PC-9 (cell line): ENCODE measurements around the gene GDF10. TPM values are rescaled to one million over a fixed set of nuclear protein-coding genes. Genes with fewer than 3 reads are reported as not detected.
A peak's percentile ranks its signal among the peaks of the same experiment; 100 is the strongest.

Experiments used
- BruUV-seq: library from RNA; stranded (reverse); fragments of 400-500 nt; replicated peaks from 2 replicates; lab custom pipeline; 2021; lab: Mats Ljungman, UMichigan
- CTCF ChIA-PET: fragments of 300-600 bp; sonication (Branson Sonifier 250); formaldehyde crosslinking; loops from one replicate; lab custom pipeline; 2022; ENCODE audit warnings: antibody characterized with exemption; lab: Charles Lee
- POLR2A ChIA-PET: fragments of 300-600 bp; sonication (Branson Sonifier 250); formaldehyde crosslinking; loops from one replicate; lab custom pipeline; 2022; ENCODE audit warnings: antibody characterized with exemption; ENCODE audit not compliant: unreplicated experiment; lab: Charles Lee
- DNase-seq, 2 experiments: peaks; one replicate each; pipeline versions ENCODE4 v3.0.0 to v3.0.0-alpha.2; 2015 to 2022; ENCODE audit warnings: mixed read lengths in 1 of 2
- H2AFZ ChIP-seq: fragments of 200-600 bp; sonication (generic); 2 replicates; pipeline ENCODE4 v1.8.1; 2017; ENCODE audit warnings: antibody characterized with exemption
- H3F3A ChIP-seq: fragments of 200-600 bp; sonication (generic); 2 replicates; pipeline ENCODE4 v1.8.1; 2017; ENCODE audit warnings: antibody characterized with exemption, mild to moderate bottlenecking, low read depth; ENCODE audit not compliant: insufficient read depth
- H3K27ac ChIP-seq: fragments of 200-600 bp; sonication (generic); 2 replicates; pipeline ENCODE4 v1.6.1; 2016; ENCODE audit warnings: mixed run types
- H3K27me3 ChIP-seq: fragments of 200-600 bp; sonication (generic); 2 replicates; pipeline ENCODE4 v1.6.1; 2016; ENCODE audit warnings: low read depth, mixed run types; ENCODE audit not compliant: insufficient read depth
- H3K36me3 ChIP-seq: fragments of 200-600 bp; sonication (generic); 2 replicates; pipeline ENCODE4 v1.6.1; 2016; ENCODE audit warnings: low read depth, mixed run types
- H3K4me1 ChIP-seq: fragments of 200-600 bp; sonication (generic); replicated peaks from 2 replicates; pipeline ENCODE4 v1.6.1; 2016; ENCODE audit warnings: mixed run types; ENCODE audit not compliant: insufficient read depth
- H3K4me2 ChIP-seq: fragments of 200-600 bp; sonication (generic); 2 replicates; pipeline ENCODE4 v1.6.1; 2017; ENCODE audit warnings: mixed run types
- H3K4me3 ChIP-seq: fragments of 200-600 bp; sonication (generic); 2 replicates; pipeline ENCODE4 v1.6.1; 2016; ENCODE audit warnings: mixed run types
- H3K79me2 ChIP-seq: fragments of 200-600 bp; sonication (generic); 2 replicates; pipeline ENCODE4 v1.6.1; 2017; ENCODE audit warnings: low read depth, mixed run types
- H3K9me2 ChIP-seq: fragments of 200-600 bp; sonication (generic); 2 replicates; pipeline ENCODE4 v1.8.1; 2017; ENCODE audit warnings: mild to moderate bottlenecking; ENCODE audit not compliant: insufficient read depth
- H3K9me3 ChIP-seq: fragments of 200-600 bp; sonication (generic); 2 replicates; pipeline ENCODE4 v1.8.1; 2016; ENCODE audit warnings: low read depth; ENCODE audit not compliant: insufficient read depth
- H4K20me1 ChIP-seq: fragments of 200-600 bp; sonication (generic); 2 replicates; pipeline ENCODE4 v1.8.1; 2017; ENCODE audit not compliant: insufficient read depth
- CTCF ChIP-seq: fragments of 200-600 bp; sonication (generic); conservative IDR thresholded peaks from 2 replicates; pipeline ENCODE4 v1.6.1; 2017; ENCODE audit warnings: mixed run types, antibody characterized with exemption, mild to moderate bottlenecking, moderate library complexity
- EZH2 ChIP-seq: fragments of 200-600 bp; sonication (generic); IDR thresholded peaks from 2 replicates; pipeline ENCODE4 v1.8.0; 2017; ENCODE audit warnings: antibody characterized with exemption, low read depth
- intact Hi-C: fragments of 100-400 bp; cut with micrococcal nuclease; formaldehyde crosslinking; loops from one replicate; pipeline ENCODE4 v1.10.0; 2022; ENCODE audit not compliant: unreplicated experiment
- total RNA-seq: library from RNA; stranded (reverse); gene quantifications from 2 replicates; pipeline ENCODE4 v1.2.3, GENCODE V29; 2021

The GDF10 gene
- total RNA-seq, 1 experiment from 2014 or later: not detected

GRCh38 chr10:47321521-47322195 is 21.7 kb downstream of the GDF10 start:
- H3K4me2 ChIP-seq: no peak overlapping the region
- no peaks in the 10 kb centered on the region for H3K9me2 ChIP-seq
- no peak overlapping the region for H2AFZ ChIP-seq
- CTCF ChIA-PET: no interaction called here
- H3K9me3 ChIP-seq: no peaks in the 10 kb centered on the region
- TF ChIP-seq EZH2 (no peak), CTCF (no peak)
- BruUV-seq: no TSS peak
- peaks cover 19% of the 10 kb centered on the region for H3K4me1 ChIP-seq
- POLR2A ChIA-PET: no interaction called here
- no peaks in the 10 kb centered on the region for H4K20me1 ChIP-seq
- no peaks in the 10 kb centered on the region for H3K27me3 ChIP-seq
- no peaks in the 10 kb centered on the region for H3K36me3 ChIP-seq
- no peak overlapping the region for H3K4me3 ChIP-seq
- H3K27ac ChIP-seq: no peak overlapping the region
- no peaks in the 10 kb centered on the region for H3K79me2 ChIP-seq
- intact Hi-C loops: no loop called here
- no peaks in the 10 kb centered on the region for H3F3A ChIP-seq
- DNase-seq: no peak

GRCh38 chr10:47322300-47323061 is 22.5 kb downstream of the GDF10 start, which contains the start of gene GDF2:
Gene GDF2 (plus strand): TSS chr10:47322454. CDS start chr10:47322669, 215 bp downstream.
- H3K4me2 ChIP-seq: 0 out of 2 replicates have a peak within 1 kb of the TSS, but pooled peaks have one; percentile 5
- no peaks in the 10 kb centered on the region for H3K9me3 ChIP-seq
- ChIA-PET CTCF (interaction anchor here (0.7 to 1.6 kb wide), 2 partner anchors 18 to 411 kb away, joined by 3 to 6 read pairs; partner anchors contain the start of gene PTPN20), POLR2A (interaction anchor here (0.6 kb wide), 1 partner anchor 28 kb away, joined by 4 read pairs; no protein-coding TSS in a partner anchor)
- no peak within 1 kb of the TSS for H3K4me3 ChIP-seq
- no TSS peak for BruUV-seq
- H3K27ac ChIP-seq: no peak within 1 kb of the TSS
- H3F3A ChIP-seq: no peaks in the 10 kb centered on the region
- TF ChIP-seq EZH2: no peak
- no peak for TF ChIP-seq CTCF
- no peaks in the 10 kb centered on the region for H3K9me2 ChIP-seq
- H3K36me3 ChIP-seq: no peaks in the 10 kb centered on the region
- intact Hi-C loops: no loop called here
- H3K27me3 ChIP-seq: no peaks in the 10 kb centered on the region
- no peaks in the 10 kb centered on the region for H3K79me2 ChIP-seq
- DNase-seq: no peak
- H4K20me1 ChIP-seq: no peaks in the 10 kb centered on the region
- H2AFZ ChIP-seq: no peak within 1 kb of the TSS
- H3K4me1 ChIP-seq: peaks cover 22% of the 10 kb centered on the region

GRCh38 chr10:47323087-47323486 is 23.1 kb downstream of the GDF10 start:
- no peak for TF ChIP-seq CTCF
- intact Hi-C loops: no loop called here
- ChIA-PET POLR2A (interaction anchor here (0.6 to 0.8 kb wide), 2 partner anchors 9 to 29 kb away, joined by 4 read pairs; no protein-coding TSS in a partner anchor), CTCF (interaction anchor here (0.7 to 1.6 kb wide), 2 partner anchors 18 to 412 kb away, joined by 3 to 6 read pairs; partner anchors contain the start of gene PTPN20)
- peaks cover 22% of the 10 kb centered on the region for H3K4me1 ChIP-seq
- H3K4me3 ChIP-seq: no peak overlapping the region
- H4K20me1 ChIP-seq: no peaks in the 10 kb centered on the region
- DNase-seq: no peak
- no peaks in the 10 kb centered on the region for H3K27me3 ChIP-seq
- no peaks in the 10 kb centered on the region for H3K9me2 ChIP-seq
- no peak overlapping the region for H2AFZ ChIP-seq
- H3K9me3 ChIP-seq: no peaks in the 10 kb centered on the region
- BruUV-seq: no TSS peak
- H3K79me2 ChIP-seq: no peaks in the 10 kb centered on the region
- H3K27ac ChIP-seq: no peak overlapping the region
- H3F3A ChIP-seq: no peaks in the 10 kb centered on the region
- 0 out of 2 replicates have a peak overlapping the region, but pooled peaks have one; percentile 5 for H3K4me2 ChIP-seq
- H3K36me3 ChIP-seq: no peaks in the 10 kb centered on the region
